NCI-H1694 treated with DMSO at 0.1 percent for 48 hours (cell line): ENCODE results near the gene GRK6.

ENCODE experiments used
- DNase-seq: peaks from one replicate; lab custom pipeline; 2025; lab: John Stamatoyannopoulos, UW

The GRK6 gene

DNA sequence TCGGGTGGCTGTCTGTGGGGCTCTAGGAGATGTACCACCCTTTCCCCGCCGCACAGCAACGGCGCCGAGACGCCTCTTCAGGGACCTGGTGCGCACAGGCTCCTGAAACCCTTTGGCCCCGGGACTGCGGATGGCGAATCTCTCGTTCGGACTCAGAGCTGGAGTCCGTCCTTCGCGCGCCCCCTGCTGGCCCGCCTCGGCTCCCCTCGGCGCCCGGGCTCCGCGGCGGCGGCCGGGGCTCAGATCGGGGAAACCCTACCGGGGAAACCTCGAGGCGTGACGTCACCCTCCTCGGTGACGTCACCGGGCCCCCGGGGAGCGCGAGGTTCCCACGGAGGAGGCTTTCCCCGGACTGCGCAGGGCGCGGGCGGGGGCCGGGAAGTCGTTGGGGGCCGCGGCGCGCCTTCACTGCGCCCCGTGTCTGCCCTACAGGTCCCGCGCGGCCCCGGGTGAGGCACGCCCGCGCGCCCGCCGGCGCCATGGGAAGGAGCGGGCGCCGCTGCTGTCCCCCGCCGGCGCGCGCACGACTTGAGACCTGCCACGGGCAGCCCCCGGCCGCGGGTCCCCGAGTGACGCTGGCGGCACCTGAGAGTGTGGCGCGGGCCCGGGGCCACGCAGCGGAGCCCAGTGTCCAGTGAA, 28.0 kb downstream of the GRK6 start:
- peak; percentile 65 for DNase-seq

DNA sequence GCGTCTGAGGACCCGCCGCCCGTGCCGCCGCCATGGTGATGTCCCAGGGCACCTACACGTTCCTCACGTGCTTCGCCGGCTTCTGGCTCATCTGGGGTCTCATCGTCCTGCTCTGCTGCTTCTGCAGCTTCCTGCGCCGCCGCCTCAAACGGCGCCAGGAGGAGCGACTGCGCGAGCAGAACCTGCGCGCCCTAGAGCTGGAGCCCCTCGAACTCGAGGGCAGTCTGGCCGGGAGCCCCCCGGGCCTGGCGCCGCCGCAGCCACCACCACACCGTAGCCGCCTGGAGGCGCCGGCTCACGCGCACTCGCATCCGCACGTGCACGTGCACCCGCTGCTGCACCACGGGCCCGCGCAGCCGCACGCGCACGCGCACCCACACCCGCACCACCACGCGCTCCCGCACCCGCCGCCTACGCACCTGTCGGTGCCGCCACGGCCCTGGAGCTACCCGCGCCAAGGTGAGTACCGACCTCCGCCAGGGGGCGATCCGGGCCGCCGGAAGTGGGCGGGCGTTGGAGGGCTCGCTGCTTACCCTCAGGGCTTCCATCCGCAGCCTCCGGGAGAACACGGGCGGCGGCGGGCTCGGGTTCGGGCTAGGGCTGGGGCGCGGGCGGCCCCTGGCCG, 28.7 kb downstream of the GRK6 start:
- peak; percentile 63 for DNase-seq

DNA sequence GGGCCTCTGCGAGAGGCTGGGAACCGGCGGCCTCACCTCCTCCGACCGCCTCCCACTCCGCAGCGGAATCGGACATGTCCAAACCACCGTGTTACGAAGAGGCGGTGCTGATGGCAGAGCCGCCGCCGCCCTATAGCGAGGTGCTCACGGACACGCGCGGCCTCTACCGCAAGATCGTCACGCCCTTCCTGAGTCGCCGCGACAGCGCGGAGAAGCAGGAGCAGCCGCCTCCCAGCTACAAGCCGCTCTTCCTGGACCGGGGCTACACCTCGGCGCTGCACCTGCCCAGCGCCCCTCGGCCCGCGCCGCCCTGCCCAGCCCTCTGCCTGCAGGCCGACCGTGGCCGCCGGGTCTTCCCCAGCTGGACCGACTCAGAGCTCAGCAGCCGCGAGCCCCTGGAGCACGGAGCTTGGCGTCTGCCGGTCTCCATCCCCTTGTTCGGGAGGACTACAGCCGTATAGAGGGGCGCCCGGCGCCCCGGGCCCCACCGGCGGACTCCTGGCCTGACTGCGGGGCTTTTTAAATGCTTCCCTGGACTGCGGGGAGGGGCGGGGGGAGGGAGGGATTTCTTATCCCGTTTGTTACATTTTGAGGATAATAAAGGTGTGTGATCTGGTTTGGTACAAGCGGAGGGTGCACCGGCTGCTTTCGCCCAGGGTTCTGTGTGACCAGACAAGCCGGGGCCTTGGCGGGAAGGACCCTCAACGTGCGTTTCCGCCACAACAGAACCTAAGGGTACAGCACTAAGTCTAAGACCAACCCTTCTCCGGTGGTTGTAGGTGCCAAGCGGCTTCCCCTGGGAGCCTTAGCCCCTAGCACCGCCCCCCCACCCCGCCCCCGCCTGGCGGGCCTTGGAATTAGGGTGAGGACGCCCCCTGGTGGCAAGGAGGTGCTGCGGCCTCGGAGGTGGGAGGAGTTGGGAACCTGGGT, 29.4 kb downstream of the GRK6 start:
- DNase-seq = peak; percentile 62

DNA sequence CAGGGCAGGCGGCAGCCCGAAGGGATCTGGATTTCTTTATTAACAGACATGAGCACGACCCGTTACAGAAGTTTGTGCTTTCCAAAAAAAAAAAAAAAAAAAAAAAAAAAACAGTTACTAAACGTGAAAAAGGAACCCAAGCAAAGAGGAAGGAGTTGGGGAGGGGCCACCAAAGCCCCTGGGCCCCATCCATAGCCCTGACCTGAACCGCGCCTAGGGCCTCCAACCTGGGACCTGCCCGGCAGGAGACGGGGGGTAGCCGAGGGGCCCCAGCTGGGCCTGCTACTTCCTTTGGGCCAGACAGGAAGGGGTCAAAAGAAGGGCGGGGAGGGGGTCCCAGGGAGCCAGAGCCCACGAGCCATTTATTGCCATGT, 30.1 kb downstream of the GRK6 start:
- no peak for DNase-seq

DNA sequence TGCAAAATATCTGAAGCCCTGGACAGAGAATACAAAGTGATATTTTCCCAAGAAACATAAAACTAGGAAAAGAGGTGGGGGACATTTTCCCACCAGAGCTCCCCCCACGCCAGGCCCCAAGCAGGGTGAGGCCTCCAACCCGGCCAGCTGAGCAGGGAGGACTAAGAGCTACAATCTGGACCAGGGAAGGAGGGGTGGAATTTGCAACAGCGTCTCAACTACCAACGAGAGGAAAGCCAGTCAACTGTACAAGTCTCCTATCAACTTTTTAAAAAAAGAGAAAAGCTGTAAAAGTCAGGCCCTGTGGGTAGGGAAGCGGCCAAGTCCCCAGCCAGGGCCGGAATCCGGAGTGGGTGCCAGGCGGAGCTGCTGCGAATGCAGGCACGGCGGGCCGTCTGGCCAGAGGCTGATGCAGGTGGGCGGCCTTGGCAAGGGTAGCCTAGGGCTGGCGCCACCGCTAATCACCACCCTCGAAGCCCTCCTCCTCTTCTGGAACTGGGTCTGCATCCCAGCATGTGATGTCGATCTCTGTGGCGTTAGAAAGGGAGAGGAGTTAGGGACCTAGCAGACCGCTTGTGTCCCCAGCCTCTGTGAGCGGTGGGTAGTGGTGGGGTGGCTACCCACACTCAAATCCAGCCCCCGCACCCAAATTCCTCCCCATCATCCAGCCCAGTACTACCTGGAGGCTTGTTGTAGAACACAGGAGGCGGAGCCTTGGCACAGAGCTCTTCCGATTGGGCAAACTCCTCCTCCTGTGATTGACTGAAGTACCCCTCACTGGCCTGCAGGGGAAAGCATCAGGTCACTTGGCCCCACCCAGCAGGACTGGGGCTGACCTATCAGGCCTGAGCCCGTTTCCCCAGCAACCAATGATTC, 30.7 kb downstream of the GRK6 start:
- peak; percentile 73 for DNase-seq

DNA sequence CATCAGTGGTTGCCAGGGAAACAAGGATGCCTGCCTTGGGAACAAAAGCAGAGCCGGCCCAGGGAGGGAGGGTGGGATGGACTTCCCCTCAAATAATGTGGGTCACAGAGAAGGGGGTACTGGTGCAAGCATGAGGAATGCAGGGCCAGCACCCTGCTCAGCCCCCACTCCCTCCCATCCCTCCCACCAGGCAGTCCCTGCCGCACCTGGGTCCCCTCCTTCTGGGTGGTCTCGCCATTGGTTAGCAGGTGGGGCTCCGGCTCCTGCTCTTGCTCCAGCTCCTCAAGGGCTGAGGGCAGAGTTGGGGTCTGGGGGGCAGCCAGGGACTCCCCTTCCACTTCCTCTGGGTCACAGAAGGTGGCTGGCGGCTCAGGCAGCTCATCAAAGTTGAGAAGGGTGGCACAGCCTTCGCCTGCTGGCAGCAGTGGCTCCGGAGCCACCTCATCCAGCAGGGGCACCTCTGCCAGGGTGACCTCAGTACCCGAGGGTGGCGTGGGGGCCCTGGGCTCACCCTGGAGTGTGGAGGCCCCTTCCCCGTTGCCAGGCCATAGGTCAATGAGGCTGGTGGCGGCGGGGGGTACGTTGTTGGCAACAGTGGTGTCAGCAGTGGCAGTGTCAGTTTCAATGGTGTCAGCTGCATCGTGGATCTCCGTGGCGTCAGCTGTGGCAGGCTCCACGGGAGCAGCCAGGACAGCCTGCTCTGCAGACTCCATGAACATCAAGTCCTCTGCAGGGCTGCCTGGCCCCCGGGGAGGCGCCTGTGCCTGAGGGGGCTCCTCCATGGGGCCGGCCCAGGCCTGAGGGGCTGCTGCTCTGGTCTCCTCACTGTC, 31.6 kb downstream of the GRK6 start:
- no peak for DNase-seq

DNA sequence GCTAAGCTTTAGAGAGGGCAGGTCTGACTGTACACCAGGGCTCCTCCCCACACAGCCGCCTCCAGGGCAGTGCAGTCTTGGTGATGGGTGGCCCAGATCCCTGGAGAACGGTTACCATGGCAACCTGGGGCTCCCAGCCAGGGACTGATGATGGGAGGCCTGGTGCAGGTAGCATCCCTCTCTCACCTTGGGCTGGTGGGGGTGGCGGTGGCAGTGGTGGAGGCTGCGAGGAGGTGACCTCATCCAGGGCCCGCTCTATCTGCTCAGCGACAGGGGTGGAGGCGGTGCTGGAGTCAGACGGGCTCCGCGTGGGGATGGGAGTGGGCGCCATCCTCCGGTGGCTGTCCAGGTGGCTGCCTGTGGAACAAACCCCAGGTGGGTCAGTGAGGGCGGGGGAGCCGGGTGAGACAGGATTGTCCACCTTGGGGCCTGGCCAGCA, 32.5 kb downstream of the GRK6 start:
- DNase-seq = no peak

DNA sequence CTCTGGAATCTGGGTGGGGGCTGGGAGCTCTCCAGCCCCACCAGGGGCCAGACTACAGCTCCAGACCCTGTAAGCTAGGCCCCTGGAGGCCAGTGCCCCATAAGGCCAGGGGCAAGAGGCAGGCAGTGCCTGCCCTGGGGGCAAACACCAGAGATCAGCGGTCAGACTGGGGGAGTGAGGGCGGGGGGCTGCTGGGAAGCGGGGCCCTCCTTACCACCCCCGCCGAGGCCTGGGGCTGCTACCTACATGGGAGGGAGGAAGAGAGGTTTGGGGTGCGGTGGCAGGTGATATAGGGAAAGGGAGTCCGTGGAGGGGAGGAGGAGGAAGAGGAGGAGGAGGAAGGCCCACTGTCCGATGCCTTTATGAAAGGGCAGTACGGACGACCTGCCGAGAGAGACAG, 32.9 kb downstream of the GRK6 start:
- DNase-seq = no peak

DNA sequence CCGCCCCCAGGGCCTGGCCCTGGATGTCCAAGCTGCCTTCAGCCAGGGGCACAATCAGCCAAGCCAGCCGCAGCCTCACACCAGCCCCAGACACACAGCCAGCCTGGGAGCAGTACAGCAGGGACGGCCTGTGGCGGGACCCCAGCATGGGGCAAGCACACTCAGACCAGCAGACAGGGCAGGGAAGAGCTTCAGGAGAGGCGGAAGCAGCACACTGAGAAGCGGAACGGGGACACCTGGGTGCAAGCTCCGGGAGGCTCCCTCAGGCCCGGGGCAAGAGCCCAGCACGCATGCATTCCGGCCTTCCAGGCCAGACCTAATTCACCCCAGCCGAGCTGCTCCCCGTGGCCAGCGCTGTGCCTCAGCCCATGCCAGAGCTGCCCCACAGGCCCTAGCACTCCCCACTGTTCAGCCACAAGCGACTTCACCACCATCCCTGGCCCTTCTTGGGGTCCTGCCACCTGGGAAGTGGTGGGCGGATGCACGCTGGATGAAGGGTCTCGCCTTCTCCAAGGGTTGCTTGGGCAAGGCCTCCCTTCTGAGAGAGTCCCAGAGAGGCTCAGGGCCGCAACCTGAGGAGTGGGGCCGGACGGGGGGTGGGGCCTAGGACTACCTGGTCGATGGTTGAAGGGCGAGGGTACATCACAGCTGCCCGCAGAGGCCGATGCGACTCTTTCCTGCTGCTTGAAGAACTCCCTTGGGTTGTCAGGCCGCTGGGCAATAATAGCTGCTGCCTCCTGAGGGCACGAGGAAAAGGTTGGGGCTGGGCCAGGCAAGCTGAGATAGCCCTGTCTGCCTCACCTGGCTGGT, 33.5 kb downstream of the GRK6 start:
- DNase-seq = no peak

DNA sequence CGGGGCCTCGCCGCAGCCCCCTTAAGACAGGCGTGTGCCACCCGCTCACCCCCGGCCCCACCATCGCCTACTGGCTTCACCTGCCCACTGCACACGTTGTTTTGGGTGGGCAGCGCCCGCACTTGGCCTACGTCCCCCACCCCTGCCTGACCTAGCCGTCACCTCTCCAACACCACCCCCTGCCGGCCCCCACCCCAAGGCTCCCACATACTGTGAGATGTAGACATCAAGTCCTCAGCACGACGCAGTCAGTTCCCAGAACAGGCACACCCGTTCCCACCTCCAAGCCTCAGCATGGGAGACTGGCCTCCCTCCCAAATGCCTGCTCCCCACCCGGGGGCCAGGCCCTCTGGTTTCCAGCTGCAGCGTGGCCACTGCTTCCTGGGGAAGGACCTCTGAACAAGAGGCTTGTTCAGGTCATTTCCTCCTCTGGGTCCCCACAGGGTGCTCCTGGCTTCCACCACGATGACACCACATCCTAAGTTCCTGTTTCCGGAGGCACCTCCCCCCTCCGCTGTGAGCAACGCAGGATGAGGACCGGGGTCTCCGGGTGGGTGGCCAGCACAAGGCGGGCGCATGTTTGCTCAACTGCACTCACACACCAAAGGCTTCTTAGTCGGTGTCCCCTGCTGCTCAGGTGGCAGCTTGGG, 35.7 kb downstream of the GRK6 start:
- no peak for DNase-seq

DNA sequence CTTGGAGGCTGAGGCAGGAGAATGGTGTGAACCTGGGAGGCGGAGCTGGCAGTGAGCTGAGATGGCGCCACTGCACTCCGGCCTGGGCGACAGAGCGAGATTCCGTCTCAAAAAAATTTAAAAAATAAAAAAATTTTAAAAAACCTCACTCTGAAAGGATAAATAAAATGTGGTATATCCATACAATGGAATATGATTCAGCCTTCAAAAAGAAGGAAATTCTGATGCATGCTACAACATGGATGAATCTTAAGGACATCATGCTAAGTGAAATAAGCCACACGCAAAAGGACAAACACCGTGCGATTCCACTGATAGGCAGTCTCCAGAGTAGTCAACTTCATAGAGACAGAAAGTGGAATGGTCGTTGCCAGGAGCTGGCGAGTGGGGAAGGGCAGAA, 38.6 kb downstream of the GRK6 start:
- no peak for DNase-seq

DNA sequence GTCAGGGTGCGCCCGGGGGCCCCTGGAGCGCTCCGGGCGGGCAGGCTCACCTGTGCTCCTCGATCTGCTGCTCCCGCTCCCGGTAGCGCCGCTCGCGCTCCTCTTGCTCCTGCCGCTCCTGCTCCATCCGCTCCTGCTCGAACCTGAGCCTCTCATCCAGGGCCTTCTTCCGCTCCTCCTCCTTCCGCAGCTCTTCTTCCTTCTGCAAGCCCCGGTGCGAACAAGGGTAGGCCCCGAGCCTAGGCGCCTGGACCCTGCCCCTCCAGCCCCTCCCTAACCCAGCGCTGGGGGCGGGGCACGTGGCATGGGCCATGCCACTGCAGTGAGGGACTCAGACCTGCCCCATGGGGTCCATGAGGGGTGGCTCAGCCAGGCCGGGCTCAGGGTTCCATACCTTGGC, 40.4 kb downstream of the GRK6 start:
- no peak for DNase-seq

DNA sequence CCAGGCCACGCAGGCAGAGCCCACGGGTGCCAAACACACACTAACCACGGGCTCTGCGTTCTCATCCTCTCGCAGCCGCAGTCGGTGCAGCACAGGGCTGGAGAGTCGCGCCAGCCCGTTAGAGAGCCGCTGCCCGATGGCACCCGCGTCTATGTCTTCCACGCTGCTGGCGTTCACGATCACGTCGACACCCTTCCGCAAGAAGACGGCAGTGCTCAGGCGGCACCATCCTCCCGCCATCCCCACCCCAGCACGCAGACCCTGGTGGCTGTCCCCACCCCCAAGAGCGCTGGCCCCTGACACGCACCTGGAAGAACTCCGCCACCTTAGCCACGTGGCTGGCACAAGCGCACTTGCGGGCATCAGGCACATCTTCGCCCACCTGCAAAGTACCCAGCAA, 41.0 kb downstream of the GRK6 start:
- no peak for DNase-seq

DNA sequence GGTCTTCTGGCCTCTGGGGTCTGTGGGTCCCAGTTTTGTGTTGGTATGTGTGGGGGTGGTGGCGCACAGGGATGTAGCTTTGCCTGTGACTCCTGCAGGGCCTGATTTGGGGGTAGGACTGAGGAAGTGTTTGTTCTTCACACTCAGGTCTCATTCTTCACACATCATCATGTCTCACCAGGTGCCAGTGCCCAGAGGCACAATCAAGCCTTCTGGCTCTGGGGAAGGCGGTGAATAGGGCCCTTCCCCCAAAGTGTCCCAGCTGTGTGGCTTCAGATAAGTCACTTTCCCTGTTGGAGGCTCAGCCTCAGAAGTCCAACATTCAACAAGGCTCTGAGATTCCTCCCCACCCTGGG, 41.8 kb downstream of the GRK6 start:
- no peak for DNase-seq

DNA sequence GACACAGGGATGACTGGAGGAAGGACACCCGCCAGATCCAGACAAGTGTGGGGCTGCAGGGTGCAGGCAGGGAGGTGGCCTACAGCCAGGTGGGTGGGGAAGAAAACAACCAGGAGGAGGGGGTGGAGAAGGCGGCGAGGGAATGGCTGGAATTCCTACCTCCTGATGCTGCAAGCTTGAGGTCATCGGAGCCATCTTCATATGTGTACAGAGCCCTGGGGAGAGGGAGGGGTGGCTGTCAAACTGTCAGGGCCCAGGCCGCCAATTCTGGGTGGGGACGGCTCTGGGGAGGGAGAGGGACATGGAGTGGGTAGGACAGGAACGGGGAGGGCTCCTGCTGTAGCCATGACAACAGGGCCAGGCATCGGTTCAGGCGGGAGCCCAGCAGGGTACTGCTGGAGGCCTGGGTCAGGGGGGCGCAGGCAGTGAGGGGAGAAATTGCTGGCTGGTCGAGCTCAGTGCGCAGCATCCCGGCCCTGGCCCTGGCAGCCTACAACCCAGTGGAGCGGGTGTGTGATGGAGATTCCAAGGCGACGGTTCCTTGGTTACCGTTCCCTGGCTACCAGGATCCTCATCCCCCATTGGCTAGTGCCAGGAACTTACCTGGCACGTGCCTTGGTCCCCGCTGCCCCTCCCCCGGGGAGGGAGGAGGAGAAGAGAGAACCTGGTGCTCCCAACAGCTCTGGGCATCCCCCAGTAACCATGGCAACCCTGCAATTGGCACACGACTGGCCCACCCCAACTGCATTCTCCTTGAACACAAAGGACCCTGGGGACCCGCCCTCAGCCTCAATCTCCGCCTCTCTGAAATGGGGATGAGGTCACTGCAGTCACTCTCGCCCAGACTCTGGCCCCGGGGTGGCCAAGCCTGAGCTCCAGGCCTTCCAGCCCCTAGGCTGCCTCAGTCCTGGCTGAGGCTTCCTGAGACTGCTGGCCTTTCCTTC, 42.5 kb downstream of the GRK6 start:
- DNase-seq = no peak

DNA sequence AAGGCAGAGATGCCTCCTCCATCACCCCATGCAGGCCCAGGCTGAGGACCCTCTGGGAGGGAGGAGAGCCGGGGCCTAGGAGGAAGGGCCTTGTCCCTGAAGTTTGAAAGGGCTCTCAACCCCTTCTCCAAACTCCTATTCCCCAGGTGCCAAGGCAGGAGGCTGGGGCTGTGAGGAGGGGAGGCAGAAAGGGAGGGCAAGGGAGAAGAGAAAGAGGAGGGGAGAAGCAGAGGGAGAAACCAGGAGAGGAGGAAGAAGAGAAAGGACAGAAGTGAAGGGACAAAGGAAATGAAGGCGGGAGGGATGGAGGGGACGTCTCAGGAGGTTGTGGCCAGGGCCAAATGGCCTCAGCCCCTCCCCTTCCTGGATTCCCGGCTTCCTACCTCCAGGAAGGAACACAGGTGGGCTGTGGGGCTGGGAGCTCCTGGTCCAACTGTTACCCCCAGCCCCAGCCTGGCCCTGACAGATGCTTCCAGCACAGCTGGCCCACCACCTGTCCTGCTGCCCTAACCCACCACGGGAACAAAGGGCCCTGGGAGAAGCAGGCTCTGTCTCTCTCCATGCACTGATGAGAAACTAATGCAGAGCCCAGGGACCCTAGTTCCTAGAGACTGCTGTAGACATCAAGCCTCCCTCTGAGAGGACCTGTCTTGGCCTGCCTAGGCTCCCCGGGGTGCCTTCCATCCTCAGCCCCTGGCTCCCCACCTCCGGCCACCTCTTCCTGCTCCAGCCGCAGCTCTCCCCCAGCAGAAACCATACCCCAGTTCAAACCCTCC, 43.5 kb downstream of the GRK6 start:
- DNase-seq = no peak

DNA sequence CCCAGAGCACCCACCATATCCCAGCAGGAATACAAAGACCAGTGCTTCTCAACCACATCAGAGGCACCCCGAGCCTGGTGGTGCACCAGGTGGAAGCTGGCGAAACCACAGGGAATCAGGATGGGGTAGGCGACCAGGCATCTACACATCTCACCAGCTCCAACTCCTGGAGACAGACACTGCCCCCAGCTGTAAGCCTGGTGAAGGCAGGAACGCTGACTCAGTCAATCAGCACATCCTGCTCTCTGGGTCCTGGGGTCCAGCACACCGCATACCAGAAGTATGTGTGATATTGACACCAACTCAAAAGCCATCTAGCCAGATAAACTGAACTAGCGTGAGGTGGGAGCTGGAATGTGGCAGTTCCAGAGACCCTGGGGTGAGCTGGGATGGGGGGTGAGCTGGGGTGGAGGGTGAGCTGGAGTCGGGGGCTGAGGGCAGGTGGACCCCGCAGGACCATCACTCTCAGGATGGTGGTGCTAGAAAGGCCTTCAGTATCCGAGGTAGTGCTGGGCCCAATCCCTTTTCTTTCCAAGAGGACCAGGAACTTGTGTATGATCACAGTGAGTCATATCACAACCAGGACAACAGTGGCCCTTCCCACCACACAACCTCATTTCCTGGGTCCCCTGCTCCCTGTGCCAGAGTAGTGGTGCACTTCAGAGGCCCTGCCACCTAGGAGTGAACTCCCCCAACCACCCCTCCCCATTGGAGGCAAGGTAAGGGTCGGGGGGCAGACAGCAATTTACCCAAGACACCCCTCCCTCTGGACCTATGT, 44.5 kb downstream of the GRK6 start:
- DNase-seq = no peak
